HAP-1 (cell line): ENCODE data around the gene DNAJC15.

ENCODE experiments used
- DNase-seq, 2 experiments: peaks; one replicate each; pipeline ENCODE4 v3.0.0-alpha.2; 2016 to 2020; ENCODE audit warnings: low spot score in 2 of 2
- H3K27me3 ChIP-seq: fragments of 250-450 bp; sonication (Bioruptor Pico); 2 replicates; pipeline ENCODE4 v1.5.1; 2020; ENCODE audit warnings: low read depth, mild to moderate bottlenecking, moderate library complexity
- H3K36me3 ChIP-seq: fragments of 250-450 bp; sonication (Bioruptor Pico); replicated peaks from 2 replicates; pipeline ENCODE4 v1.5.1; 2020; ENCODE audit warnings: mild to moderate bottlenecking
- H3K4me1 ChIP-seq: fragments of 250-450 bp; sonication (Bioruptor Pico); 2 replicates; pipeline ENCODE4 v1.5.1; 2020; ENCODE audit warnings: mild to moderate bottlenecking
- H3K4me3 ChIP-seq: fragments of 250-450 bp; sonication (Bioruptor Pico); 2 replicates; pipeline ENCODE4 v1.5.1; 2020; ENCODE audit warnings: mild to moderate bottlenecking, moderate library complexity
- H3K9me3 ChIP-seq: fragments of 250-450 bp; sonication (Bioruptor Pico); 2 replicates; pipeline ENCODE4 v1.5.1; 2020; ENCODE audit warnings: mild to moderate bottlenecking, moderate library complexity
- in situ Hi-C: fragments of 300-500 bp; cut with MboI; formaldehyde crosslinking; loops from 3 replicates; pipeline ENCODE4 v1.14.3; 2020; ENCODE audit warnings: low sequenced_read_pairs, inconsistent platforms, mixed read lengths

Gene DNAJC15

GRCh38 chr13:42992764-42993122 lies 30.6 kb upstream of the DNAJC15 start:
- Histone ChIP-seq H3K4me3 (no peak overlapping the region), H3K36me3 (no peaks in the 10 kb centered on the region), H3K9me3 (peaks cover 3% of the 10 kb centered on the region; the same call in 1 of the 2 replicates), H3K27me3 (no peaks in the 10 kb centered on the region), H3K4me1 (peaks cover 25% of the 10 kb centered on the region)
- in situ Hi-C loops = no loop called here
- DNase-seq = no peak

GRCh38 chr13:42994878-42995277 lies 28.5 kb upstream of the DNAJC15 start:
- H3K36me3 ChIP-seq = no peaks in the 10 kb centered on the region
- no peaks in the 10 kb centered on the region for H3K27me3 ChIP-seq
- no peak for DNase-seq
- no peak overlapping the region for H3K4me3 ChIP-seq
- peaks cover 3% of the 10 kb centered on the region; the same call in 1 of the 2 replicates for H3K9me3 ChIP-seq
- peaks cover 23% of the 10 kb centered on the region for H3K4me1 ChIP-seq
- in situ Hi-C loops = no loop called here

GRCh38 chr13:42996584-42996983 lies 26.8 kb upstream of the DNAJC15 start:
- no peak for DNase-seq
- no peaks in the 10 kb centered on the region for H3K27me3 ChIP-seq
- in situ Hi-C loops = no loop called here
- peaks cover 3% of the 10 kb centered on the region; the same call in 1 of the 2 replicates for H3K9me3 ChIP-seq
- no peaks in the 10 kb centered on the region for H3K36me3 ChIP-seq
- H3K4me3 ChIP-seq = no peak overlapping the region
- H3K4me1 ChIP-seq = peaks cover 7% of the 10 kb centered on the region

GRCh38 chr13:42997381-42997780 lies 26.0 kb upstream of the DNAJC15 start:
- Histone ChIP-seq H3K9me3 (peaks cover 3% of the 10 kb centered on the region; the same call in 1 of the 2 replicates), H3K36me3 (no peaks in the 10 kb centered on the region), H3K4me1 (peaks cover 5% of the 10 kb centered on the region), H3K27me3 (no peaks in the 10 kb centered on the region), H3K4me3 (no peak overlapping the region)
- in situ Hi-C loops = no loop called here
- DNase-seq = no peak

- in situ Hi-C loops = no loop called here
- no peak for DNase-seq
- Histone ChIP-seq H3K4me1 (peaks cover 6% of the 10 kb centered on the region), H3K9me3 (no peaks in the 10 kb centered on the region), H3K4me3 (no peak overlapping the region), H3K36me3 (no peaks in the 10 kb centered on the region), H3K27me3 (no peaks in the 10 kb centered on the region)
Observed at GRCh38 chr13:42999491-42999890, 23.9 kb upstream of the DNAJC15 start.

GRCh38 chr13:43000676-43001075 lies 22.7 kb upstream of the DNAJC15 start:
- no peak overlapping the region for H3K4me3 ChIP-seq
- no peaks in the 10 kb centered on the region for H3K36me3 ChIP-seq
- H3K9me3 ChIP-seq = no peaks in the 10 kb centered on the region
- no peak for DNase-seq
- in situ Hi-C loops = no loop called here
- peaks cover 16% of the 10 kb centered on the region for H3K4me1 ChIP-seq
- no peaks in the 10 kb centered on the region for H3K27me3 ChIP-seq

GRCh38 chr13:43002021-43002420 lies 21.4 kb upstream of the DNAJC15 start:
- DNase-seq = no peak
- no peaks in the 10 kb centered on the region for H3K27me3 ChIP-seq
- no peaks in the 10 kb centered on the region for H3K36me3 ChIP-seq
- H3K4me1 ChIP-seq = peaks cover 22% of the 10 kb centered on the region
- in situ Hi-C loops = no loop called here
- no peaks in the 10 kb centered on the region for H3K9me3 ChIP-seq
- no peak overlapping the region for H3K4me3 ChIP-seq

GRCh38 chr13:43003010-43003409 lies 20.4 kb upstream of the DNAJC15 start:
- Histone ChIP-seq H3K36me3 (no peaks in the 10 kb centered on the region), H3K4me3 (no peak overlapping the region), H3K4me1 (peaks cover 30% of the 10 kb centered on the region), H3K27me3 (no peaks in the 10 kb centered on the region), H3K9me3 (no peaks in the 10 kb centered on the region)
- in situ Hi-C loops = no loop called here
- no peak for DNase-seq

GRCh38 chr13:43003729-43004128 lies 19.7 kb upstream of the DNAJC15 start:
- H3K4me1 ChIP-seq = peaks cover 33% of the 10 kb centered on the region
- no peaks in the 10 kb centered on the region for H3K27me3 ChIP-seq
- DNase-seq = no peak
- no peaks in the 10 kb centered on the region for H3K9me3 ChIP-seq
- H3K36me3 ChIP-seq = no peaks in the 10 kb centered on the region
- in situ Hi-C loops = no loop called here
- H3K4me3 ChIP-seq = no peak overlapping the region

GRCh38 chr13:43005460-43006236 lies 17.7 kb upstream of the DNAJC15 start:
- no peaks in the 10 kb centered on the region for H3K36me3 ChIP-seq
- H3K4me1 ChIP-seq = peaks cover 33% of the 10 kb centered on the region
- H3K27me3 ChIP-seq = no peaks in the 10 kb centered on the region
- no peaks in the 10 kb centered on the region for H3K9me3 ChIP-seq
- no peak overlapping the region for H3K4me3 ChIP-seq
- peak in 1 of 2 experiments; percentile 96 for DNase-seq
- in situ Hi-C loops = no loop called here

GRCh38 chr13:43006893-43007631 lies 16.3 kb upstream of the DNAJC15 start:
- Histone ChIP-seq H3K27me3 (no peaks in the 10 kb centered on the region), H3K4me3 (no peak overlapping the region), H3K4me1 (peaks cover 33% of the 10 kb centered on the region), H3K36me3 (no peaks in the 10 kb centered on the region), H3K9me3 (no peaks in the 10 kb centered on the region)
- peak; percentile 65 to 95 for DNase-seq
- in situ Hi-C loops = no loop called here

- DNase-seq = no peak
- in situ Hi-C loops = no loop called here
- no peak overlapping the region for H3K4me3 ChIP-seq
- peaks cover 33% of the 10 kb centered on the region for H3K4me1 ChIP-seq
- no peaks in the 10 kb centered on the region for H3K27me3 ChIP-seq
- H3K9me3 ChIP-seq = no peaks in the 10 kb centered on the region
- no peaks in the 10 kb centered on the region for H3K36me3 ChIP-seq
Observed at GRCh38 chr13:43008596-43008995, 14.8 kb upstream of the DNAJC15 start.

- in situ Hi-C loops = no loop called here
- Histone ChIP-seq H3K4me3 (no peak overlapping the region), H3K36me3 (no peaks in the 10 kb centered on the region), H3K27me3 (no peaks in the 10 kb centered on the region), H3K4me1 (peaks cover 32% of the 10 kb centered on the region), H3K9me3 (no peaks in the 10 kb centered on the region)
- DNase-seq = no peak
Observed at GRCh38 chr13:43009506-43009905, 13.9 kb upstream of the DNAJC15 start.

- in situ Hi-C loops = no loop called here
- Histone ChIP-seq H3K4me3 (no peak overlapping the region), H3K27me3 (no peaks in the 10 kb centered on the region), H3K9me3 (peaks cover 6% of the 10 kb centered on the region; the same call in 1 of the 2 replicates), H3K4me1 (no peaks in the 10 kb centered on the region; the same call in 1 of the 2 replicates), H3K36me3 (no peaks in the 10 kb centered on the region)
- no peak for DNase-seq
Observed at GRCh38 chr13:43014162-43014561, 9.2 kb upstream of the DNAJC15 start.
